HG03175 (cell line): ENCODE results near the gene DISP1.

Source experiments
- ATAC-seq: cut with Tn5 transposase; IDR thresholded peaks from one replicate; pipeline ENCODE4 v1.9.1; 2021; ENCODE audit warnings: mild to moderate bottlenecking, moderate library complexity; ENCODE audit not compliant: unreplicated experiment

Gene DISP1

DNA sequence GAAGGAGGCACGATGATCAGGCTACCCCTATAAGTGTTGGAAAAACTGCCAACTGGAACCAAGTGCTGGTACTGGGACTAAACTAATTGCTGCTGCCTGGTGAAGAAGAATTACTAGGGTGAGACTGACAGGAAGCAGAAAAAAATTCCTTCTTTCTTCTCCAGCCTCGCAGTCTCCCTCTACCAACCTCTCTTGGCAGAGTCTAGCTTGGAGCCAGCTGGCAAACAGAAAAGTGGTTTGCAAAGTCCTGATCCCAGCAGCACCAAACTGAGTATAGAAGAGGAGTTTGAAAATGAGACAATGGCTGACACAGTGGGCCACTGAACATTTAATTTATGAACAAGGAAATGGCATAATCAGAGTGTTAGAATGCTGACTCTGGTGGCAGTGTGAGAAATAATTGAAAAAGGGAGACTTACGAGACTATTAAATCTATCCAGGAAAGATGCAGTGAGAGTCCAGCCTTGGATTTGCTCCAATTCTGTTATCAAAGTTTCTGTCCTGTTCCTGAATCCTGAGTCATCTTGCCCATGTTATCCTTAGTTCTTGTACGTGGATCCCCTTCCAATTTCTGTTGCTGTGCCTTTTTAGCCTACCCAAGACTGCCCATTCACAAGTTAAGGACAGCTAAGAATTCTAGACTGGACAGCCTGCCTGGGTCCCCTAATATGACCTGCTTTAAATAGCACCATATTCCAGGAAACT lies 23.7 kb upstream of the DISP1 start:
- no peak for ATAC-seq

DNA sequence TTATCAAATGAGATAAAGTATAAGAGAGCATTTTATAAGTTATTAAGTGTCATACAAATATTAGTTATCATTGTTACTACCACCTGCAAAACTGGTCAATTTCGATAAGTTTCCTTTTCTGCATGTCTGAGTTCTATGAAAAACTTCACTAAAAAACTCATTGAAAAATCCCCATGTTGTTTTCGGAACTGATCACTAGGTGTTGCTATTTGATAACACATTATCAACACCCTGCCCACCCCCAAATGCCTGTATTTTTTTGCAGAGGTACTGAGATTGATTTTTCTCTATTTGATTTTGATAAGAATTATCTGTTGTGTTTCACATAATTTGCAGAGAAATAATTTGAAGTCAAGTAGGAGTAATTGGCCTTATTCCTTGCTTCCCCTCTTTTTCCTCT lies 22.1 kb upstream of the DISP1 start:
- no peak for ATAC-seq

DNA sequence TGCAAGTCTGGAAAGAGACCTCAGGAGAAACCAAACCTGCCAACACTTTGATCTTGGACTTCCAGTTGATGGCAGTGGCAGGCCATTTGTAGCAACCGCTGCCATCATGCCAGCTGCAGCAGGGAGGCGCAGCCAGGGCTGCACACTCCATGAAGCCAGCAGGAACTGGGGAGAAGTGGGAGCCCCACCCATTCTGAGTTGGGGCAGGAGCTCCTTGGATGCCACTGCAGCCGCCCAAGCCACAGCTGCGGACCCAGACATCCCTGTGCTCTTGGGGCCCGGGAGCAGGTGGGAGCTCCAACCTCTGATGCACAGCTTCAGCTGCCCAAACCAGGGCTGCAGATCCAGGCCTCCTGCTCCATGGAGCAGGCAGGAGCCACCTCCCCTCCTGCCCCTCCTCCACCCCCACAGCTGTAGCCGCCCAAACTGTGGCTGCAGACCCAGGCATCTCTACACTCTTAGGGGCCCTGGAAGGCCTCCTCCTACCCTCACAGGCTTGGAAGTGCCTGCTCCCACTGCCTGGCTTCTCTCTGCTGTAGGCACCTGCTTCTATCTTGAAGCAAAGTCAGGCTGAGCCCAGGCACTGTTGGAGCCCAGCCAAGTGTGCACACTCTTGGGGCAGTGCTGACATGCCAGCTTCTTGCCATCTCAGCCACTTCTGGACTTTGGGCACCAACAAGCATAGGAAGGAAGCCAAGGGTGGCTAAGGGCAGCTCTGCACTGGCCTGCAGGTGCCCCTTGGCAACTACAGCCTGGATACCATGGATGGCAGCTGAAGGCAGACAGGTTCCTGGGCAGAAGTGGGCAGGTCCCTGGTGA lies 20.0 kb upstream of the DISP1 start:
- ATAC-seq, result no peak

DNA sequence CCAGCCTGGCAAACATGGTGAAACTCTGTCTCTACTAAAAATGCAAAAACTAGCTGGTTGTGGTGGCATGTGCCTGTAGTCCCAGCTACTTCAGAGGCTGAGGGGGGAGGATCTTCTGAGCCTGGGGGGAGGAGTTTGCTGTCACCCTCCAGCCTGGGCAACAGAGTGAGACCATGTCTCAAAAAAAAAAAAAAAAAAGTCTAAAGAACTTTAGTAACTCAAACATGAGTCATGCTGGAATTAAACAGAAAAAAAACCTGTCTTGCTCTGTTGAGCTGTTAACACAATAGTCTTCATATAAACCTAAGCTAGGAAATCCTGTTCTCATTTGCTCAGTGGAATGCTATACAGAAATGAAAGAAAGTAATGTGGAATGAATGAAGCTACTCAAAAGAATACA lies 16.7 kb upstream of the DISP1 start:
- ATAC-seq, result no peak

DNA sequence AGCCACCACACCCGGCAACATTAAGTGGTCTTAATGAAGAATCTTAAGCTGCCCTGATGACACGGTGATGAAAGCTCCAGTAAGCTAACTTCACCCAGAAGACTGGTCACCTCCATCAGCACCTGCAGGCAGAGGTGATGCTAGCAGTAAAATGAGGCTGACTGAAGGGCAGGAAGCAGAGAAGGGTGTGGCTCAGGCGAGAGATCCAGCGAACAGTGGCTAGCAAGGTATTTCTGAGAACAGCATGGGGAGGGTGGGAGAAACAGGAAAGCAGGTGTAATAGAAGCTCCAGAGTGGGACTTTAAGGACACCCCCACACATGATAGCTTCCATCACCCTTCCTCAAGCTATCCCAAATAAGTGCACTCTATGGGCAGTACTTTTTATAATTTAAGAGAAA lies 15.9 kb upstream of the DISP1 start:
- no peak for ATAC-seq

DNA sequence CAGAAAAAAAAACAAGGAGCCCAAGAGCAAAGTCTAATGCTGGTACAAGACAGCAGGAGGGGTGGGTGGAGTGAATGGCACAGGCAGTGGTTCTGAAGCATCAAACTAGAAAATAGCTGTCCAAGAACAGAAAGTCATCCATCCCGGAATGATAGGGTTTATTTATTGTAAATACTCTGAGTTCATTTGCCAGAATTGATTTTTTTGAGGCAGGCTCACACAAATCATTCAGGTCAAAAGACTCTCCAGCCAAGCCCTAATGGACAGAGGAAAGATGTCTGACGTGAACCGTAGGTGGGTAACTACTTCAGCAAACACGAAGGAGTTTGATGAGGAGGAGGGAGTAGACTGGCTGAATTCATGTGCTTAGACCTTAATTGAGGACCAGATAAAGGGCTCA lies 13.8 kb upstream of the DISP1 start:
- no peak for ATAC-seq

DNA sequence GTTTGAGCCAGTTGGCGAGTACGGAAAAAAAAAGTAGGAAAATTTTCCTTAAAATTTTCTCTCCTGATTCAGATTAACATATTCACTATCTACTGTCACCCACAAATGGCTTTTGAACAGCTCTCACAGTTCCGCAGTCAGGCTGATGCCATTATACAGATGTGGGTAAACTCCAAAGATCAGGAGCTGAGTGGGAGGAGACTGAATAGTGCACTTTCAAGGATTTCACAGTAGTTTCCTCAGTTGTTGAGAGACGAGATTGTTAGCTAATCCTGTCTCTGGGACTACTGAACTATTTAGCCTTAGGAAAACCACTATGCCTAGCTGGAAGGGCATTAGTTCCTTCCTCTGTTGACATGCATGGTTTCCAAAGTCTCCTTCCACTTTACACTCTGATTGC lies 3.2 kb upstream of the DISP1 start:
- no peak for ATAC-seq

DNA sequence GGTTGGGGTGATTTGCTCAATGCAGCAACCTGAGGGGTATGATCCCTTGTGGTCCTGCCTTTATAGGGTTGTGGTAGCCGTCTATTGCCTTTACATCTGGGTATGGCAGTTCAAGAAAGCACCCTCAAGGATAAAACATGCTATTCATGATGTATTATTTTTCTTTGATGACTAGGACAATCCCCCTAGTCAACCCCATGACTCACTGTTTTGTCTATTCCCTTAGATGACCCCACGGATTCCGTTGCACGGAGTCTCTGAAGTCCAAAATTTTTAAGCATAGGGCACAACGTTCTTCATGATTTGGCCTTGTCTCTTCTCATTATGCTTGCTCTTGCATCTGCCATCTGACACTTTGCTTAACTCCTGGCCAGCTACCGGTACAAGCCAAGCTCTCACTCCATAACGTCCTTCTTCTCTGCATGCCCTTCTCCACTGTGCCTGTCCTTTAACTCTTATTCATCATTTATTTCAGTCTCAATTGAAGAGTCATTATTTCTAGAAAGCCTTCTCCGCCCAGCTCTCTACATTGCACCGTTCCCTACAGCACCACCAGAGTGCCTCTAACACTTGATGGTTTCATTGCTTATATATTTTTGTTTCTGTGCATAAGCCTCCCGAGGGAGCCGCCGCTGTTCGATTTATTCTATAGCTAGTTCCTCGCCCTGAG lies 838 bp upstream of the DISP1 start:
- no peak for ATAC-seq

DNA sequence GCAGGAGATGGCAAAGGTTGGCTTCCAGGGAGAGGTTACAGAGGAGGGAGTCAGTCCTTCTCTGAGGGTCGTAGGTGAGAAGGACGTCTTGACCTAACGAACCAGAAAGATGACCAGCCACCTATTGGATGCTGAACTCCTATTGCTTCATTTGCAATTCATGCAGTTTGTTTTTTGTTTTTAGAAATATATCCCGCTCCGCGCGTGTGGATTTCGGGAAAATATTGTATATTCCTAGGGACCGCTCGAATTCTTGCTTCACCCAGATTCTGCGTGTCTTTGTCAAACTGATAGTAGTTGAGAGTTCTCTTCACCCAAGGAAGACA lies 564 bp downstream of the DISP1 start:
- ATAC-seq, result no peak

DNA sequence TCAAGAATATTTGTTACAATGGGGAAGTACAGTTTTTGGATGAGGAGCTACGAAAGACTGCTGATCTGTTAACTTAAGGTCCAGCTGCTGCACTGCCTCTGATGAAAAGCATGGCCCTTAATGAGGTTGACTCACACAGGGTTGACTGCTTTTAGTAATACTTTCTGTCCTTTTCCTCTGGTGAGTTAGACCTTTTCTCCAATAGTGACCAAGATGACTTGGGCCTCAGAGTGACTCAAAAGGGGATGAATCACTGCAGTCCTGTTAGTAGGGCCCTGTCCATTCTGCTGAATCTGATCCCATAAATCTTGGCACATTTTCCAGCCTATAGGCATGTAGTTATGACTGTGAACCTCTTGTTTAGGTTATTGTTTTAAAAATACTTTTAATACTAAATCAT lies 2.7 kb downstream of the DISP1 start:
- no peak for ATAC-seq

DNA sequence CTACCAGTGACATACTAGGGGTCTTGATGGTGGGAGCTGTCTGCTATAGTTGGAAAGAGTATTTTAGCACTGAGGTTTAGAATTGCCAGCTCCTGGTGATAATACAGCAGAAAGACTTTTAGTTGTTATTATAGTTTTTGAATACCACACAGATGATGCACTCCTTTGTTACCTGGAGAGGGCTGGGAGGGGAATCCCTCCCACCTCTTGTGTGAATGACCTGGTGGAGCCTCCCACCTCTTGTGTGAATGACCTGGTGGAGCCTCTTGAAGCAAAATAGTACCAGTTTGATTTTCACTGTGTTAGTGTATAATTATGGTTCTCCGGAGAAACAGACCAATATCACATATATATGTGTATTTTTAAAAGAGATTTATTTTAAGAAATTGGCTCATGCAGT lies 3.3 kb downstream of the DISP1 start:
- ATAC-seq, result no peak

DNA sequence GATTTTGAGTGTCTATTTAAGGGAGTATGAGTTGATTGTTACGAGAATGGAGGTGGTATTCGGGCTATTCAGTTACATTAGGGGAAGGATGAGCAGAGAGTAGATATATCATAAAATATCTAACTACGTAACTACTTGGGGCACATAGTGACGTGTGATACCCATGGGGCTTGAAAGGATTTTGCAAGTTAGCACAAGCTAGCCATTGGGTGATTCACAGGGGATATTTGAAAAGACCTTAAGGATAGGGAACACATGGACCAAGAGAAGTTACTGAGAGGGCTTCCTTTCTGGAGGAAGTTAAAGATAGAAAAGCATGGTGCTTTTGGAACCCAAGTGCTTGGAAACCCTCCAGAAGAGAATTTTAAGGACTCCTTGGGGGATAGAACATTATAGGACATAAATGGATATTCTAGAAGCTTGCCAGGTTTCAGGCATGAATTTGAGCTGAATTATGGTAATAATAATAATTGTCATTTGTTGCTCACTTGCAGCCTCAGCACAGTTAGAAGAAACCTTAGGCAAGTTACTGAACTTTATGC lies 5.4 kb downstream of the DISP1 start:
- ATAC-seq, result no peak

DNA sequence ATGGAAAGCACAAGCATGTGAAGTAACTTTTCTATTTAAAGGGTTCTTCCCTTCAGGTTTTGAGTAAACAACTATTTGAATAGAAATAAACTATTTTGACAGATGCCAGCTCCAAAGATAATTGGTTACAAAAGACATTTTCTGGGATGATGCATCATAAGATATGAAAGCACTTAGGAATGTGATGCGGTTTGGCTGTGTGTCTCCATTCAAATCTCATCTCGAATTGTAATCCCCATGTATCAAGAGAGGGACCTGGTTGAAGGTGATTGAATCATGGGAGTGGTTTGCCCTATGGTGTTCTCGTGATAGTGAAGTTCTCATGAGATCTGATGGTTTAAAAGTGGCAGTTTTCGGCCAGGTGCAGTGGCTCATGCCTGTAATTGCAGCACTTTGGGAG lies 6.4 kb downstream of the DISP1 start:
- ATAC-seq, result no peak

DNA sequence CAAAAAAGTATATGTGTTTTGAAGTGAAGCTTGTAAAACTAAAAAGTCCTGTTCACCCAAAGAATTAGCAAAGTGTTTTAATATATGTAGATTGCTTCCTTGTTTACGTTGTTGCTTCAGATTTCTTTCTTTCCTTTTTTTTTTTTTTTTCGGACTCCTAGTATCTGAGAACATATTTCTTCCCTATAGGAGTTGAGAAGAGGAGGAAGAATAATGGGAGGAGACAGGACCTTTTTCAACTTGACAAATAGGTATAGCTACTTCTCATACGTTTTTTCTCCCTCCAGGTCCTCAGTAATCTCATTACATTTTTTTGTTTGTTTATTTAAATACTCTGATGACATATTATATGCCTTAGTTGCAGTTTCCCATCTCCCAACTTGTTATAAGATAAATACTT lies 8.9 kb downstream of the DISP1 start:
- no peak for ATAC-seq

DNA sequence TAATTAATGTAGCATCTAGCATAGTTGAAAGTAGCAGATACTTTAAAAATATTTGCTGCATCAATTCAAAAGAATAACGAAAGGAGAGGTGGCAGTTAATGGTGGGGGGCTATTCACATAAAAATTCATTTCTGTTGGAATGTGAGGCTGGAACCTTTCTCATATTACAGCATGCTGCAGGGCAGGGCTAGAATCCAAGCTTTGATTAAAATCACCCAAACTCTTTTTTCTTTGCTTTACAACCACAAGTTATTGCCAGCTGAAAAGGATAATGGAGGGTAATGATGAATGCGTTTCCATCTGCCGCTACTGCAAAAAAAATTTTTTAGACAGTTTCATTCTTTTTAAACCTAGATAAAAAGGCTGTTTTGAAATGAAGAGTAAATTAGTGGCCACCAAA lies 9.8 kb downstream of the DISP1 start:
- ATAC-seq, result no peak

DNA sequence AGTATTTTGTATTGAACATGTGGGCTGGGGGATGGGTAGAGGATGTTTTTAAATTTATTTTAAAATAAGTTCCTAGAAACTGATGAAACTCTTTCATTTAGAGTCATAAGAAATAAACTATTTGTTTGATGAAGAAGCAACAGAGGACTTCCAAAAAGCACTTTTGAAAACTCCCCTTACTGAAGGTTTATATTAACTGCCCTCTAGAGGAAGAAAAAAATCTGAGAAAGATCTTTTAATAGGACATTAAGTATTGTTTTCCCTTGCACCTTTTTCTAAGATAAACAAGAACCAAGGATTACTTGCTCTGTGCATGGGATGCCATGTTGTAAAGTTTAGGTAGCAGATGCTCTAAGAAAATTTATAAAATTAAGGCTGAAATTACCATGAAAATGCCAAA lies 14.1 kb downstream of the DISP1 start:
- ATAC-seq, result no peak

DNA sequence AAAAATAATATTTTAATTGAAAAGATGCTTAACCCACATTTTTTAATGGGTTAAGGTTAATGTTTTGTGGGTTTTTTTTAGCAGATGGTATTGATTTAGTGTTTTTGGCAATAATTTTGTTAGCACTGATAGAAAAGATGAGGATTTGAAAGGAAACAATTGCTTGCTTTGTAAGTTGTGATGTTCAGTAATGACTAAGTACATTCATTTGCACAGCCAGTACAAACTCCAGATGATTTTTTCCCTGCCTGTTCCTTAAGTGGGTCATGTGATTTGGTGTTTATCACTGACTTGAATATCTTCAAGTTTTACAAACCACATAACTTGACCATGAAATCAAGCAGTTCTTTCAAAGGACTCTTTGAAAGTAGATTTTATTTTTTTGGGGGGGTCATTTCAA lies 15.0 kb downstream of the DISP1 start:
- no peak for ATAC-seq

DNA sequence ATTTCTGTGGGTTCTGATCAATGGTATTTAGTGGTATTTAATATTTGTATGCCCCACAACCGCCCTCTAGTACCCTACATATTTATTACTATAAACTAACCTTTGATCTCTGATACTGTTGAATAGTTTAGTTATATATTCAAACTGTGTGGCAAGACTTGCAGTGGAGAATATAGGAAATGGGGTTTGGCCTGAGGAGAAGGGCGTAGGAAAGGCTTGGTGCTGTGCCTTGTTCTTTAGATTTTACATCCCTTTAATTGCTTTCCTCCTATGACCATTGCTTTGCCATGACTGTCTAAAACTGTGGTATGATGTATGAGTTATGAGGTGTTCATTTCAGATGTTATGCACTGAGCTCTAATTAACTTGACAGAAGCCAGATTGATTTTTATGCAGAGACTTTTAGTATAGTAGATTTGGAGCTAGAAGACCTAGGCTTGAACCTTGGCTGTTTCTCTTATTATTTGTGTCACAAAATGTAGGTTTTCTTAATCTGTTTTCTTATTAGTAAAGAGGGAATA lies 18.6 kb downstream of the DISP1 start:
- ATAC-seq, result no peak

DNA sequence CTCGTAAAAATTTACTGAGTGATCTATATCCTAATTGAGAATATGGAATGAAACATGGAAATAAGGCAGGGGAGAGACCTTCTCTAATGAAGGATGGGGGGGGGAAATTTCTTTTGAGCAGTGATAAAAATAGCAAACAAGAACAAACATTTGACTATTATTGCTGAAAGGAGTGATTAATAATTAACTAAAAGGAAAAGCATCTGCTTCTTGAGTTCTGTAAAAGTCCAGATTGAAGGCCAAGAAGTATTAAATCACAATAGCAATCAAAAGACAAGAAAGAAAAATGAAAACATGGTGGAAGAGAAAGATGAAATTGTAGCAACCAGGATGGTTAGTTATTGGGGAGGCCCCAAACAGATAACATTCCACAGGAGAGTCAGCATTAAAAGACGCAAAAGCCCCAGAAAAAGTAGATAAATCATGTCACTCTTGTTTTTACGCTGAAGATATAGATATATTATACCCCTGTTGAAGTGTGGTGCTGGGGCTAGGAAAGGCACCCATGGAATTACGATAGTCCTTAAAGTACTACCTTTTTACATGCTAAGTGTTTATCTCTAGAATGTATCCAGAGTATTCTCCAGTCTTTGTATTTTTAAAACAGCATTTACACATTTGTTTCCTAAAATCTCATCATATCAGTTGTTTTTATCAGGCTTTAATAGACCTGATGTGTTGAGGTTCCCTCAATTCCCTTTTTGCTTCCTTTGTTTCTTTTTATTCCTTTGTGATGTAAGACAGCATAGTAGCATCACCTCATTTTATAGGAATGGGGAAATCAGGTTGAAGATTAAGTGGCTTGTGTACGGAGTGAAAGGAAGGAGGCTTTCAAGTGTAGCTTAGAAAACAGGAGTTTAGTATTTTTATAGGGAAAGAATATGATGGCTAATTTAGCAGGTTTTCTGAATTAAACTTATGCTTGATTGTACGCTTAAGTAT lies 28.9 kb downstream of the DISP1 start:
- ATAC-seq, result no peak

DNA sequence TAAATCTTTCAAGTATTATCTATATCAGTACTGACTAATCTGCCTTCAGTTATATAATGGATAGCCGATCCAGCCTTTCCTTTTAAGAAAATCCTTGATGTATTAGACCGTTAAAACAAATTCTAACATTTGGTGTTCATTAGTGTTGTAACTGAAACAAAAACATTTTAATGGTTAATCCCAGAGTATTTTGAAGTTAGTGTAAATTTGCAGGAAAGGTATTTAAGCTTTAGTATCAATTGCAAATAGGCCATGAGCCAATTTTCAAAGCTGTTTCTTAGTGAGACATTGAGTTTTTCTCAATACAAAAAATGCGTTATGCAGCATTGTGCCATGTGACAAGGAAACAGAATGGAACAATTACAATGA lies 29.6 kb downstream of the DISP1 start:
- ATAC-seq, result no peak

DNA sequence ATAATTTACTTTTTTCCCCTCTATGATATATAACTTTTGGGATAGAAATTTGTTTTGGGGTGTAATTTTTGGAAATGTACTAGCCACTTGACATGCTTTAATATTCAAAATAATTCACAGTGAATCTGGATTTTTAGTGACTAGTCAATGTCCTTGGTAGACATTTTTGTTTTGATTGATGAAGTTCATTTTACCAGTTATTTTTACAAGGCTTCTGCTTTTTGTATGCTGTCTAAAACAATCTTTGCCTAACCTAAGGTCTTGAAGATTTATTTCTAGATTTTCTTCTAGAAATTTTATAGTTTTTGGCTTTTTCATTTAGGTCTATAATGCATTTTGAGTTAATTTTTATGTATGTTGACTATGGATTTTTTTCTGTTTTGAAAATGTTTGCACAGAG lies 30.9 kb downstream of the DISP1 start:
- no peak for ATAC-seq
